OCI-LY7 (cell line): ENCODE results near the gene GABARAPL2. TPM values are rescaled to one million over a fixed set of nuclear protein-coding genes. Genes with fewer than 3 reads are reported as not detected.

Experiments
- BruUV-seq: library from RNA; stranded (reverse); fragments of 400-500 nt; replicated peaks from 2 replicates; lab custom pipeline; 2021; lab: Mats Ljungman, UMichigan
- CTCF ChIA-PET: fragments of 300-600 bp; sonication (Branson Sonifier 250); formaldehyde crosslinking; loops from one replicate; lab custom pipeline; 2022; ENCODE audit warnings: antibody characterized with exemption; ENCODE audit not compliant: unreplicated experiment; lab: Charles Lee
- POLR2A ChIA-PET: fragments of 300-600 bp; sonication (Branson Sonifier 250); formaldehyde crosslinking; loops from one replicate; lab custom pipeline; 2022; ENCODE audit warnings: antibody characterized with exemption; lab: Charles Lee
- DNase-seq: peaks from one replicate; pipeline ENCODE4 v3.0.0-alpha.2; 2015; ENCODE audit warnings: low spot score
- H2AFZ ChIP-seq: fragments of 200-600 bp; sonication (generic), shearing (Covaris generic); 2 replicates; pipeline ENCODE4 v1.6.1; 2014; ENCODE audit warnings: mild to moderate bottlenecking, antibody characterized with exemption, low read length, moderate library complexity
- H3K27ac ChIP-seq: fragments of 200-600 bp; sonication (generic); 2 replicates; pipeline ENCODE4 v1.5.1; 2014; ENCODE audit warnings: mixed run types, low read depth, mild to moderate bottlenecking, moderate library complexity, low read length, inconsistent platforms; ENCODE audit not compliant: poor library complexity, severe bottlenecking
- H3K36me3 ChIP-seq: fragments of 200-600 bp; sonication (generic); 2 replicates; pipeline ENCODE4 v1.6.1; 2014; ENCODE audit warnings: mild to moderate bottlenecking, antibody characterized with exemption, low read length, moderate library complexity, mixed read lengths; ENCODE audit not compliant: insufficient read depth
- H3K4me1 ChIP-seq: fragments of 200-600 bp; sonication (generic); 2 replicates; pipeline ENCODE4 v1.5.1; 2014; ENCODE audit warnings: mild to moderate bottlenecking, low read length; ENCODE audit not compliant: insufficient read depth, poor library complexity, severe bottlenecking
- H3K4me2 ChIP-seq: fragments of 200-600 bp; sonication (generic); 2 replicates; pipeline ENCODE4 v1.6.1; 2014; ENCODE audit warnings: mild to moderate bottlenecking, low read length
- H3K4me3 ChIP-seq: fragments of 200-600 bp; sonication (generic); 2 replicates; pipeline ENCODE4 v1.5.1; 2014; ENCODE audit warnings: mild to moderate bottlenecking, low read depth, low read length; ENCODE audit not compliant: poor library complexity, severe bottlenecking
- H3K79me2 ChIP-seq: fragments of 200-600 bp; sonication (generic); 2 replicates; pipeline ENCODE4 v1.6.1; 2016; ENCODE audit warnings: low read depth, mild to moderate bottlenecking, low read length, moderate library complexity, mixed read lengths; ENCODE audit not compliant: insufficient read depth
- H3K9me2 ChIP-seq: fragments of 200-600 bp; sonication (generic); 2 replicates; pipeline ENCODE4 v1.6.1; 2016; ENCODE audit warnings: mild to moderate bottlenecking, low read length, mixed read lengths; ENCODE audit not compliant: insufficient read depth
- H3K9me3 ChIP-seq: fragments of 200-600 bp; sonication (generic); 2 replicates; pipeline ENCODE4 v1.6.1; 2014; ENCODE audit warnings: mild to moderate bottlenecking, mixed run types, low read length, mixed read lengths
- H4K20me1 ChIP-seq: fragments of 200-600 bp; sonication (generic); 2 replicates; pipeline ENCODE4 v1.6.1; 2014; ENCODE audit warnings: mild to moderate bottlenecking, antibody characterized with exemption, low read length, moderate library complexity, mixed read lengths; ENCODE audit not compliant: insufficient read depth
- CTCF ChIP-seq: fragments of 200-600 bp; sonication (generic); conservative IDR thresholded peaks from 2 replicates; pipeline ENCODE4 v1.5.1; 2014; ENCODE audit warnings: mild to moderate bottlenecking, antibody characterized with exemption, low read length, moderate library complexity, mixed read lengths
- EZH2phosphoT487 ChIP-seq: fragments of 200-600 bp; sonication (generic); IDR thresholded peaks from 2 replicates; pipeline ENCODE4 v1.6.1; 2018; ENCODE audit warnings: low read depth, borderline replicate concordance, mild to moderate bottlenecking, mixed run types, antibody characterized with exemption, low read length, moderate library complexity, mixed read lengths
- intact Hi-C: fragments of 100-400 bp; cut with micrococcal nuclease; formaldehyde crosslinking; loops from one replicate; pipeline ENCODE4 v1.10.0; 2022; ENCODE audit not compliant: unreplicated experiment
- total RNA-seq, 2 experiments: library from RNA; depleted of rRNA in 1 of 2; stranded (reverse); fragments of >200 nt in 1 of 2; shearing (Covaris generic) in 1 of 2; gene quantifications; 2 replicates each; pipeline ENCODE4 v1.2.3, GENCODE V29; 2014 to 2022

Gene GABARAPL2
- total RNA-seq, 2 experiments from 2014 or later: 57.7 to 93.5 TPM

- Histone ChIP-seq H3K4me1 (peaks cover 9% of the 10 kb centered on the region), H4K20me1 (no peaks in the 10 kb centered on the region), H3K4me2 (no peak overlapping the region), H2AFZ (no peak overlapping the region), H3K27ac (no peak overlapping the region), H3K36me3 (peaks cover 74% of the 10 kb centered on the region), H3K4me3 (no peak overlapping the region), H3K9me2 (no peaks in the 10 kb centered on the region), H3K79me2 (peaks cover 9% of the 10 kb centered on the region; the same call in 1 of the 2 replicates), H3K9me3 (no peaks in the 10 kb centered on the region)
- BruUV-seq: no TSS peak
- intact Hi-C loops: no loop called here
- CTCF ChIA-PET: no interaction called here
- DNase-seq: no peak
- no peak for TF ChIP-seq CTCF
- no peak for TF ChIP-seq EZH2phosphoT487
- POLR2A ChIA-PET: interaction anchor here (0.6 to 1.0 kb wide), 2 partner anchors 12 to 53 kb away, joined by 3 read pairs; no protein-coding TSS in a partner anchor
These were observed 60.6 kb downstream of the GABARAPL2 start for GRCh38 chr16:75626806-75627205.

Other genes with a start within 250 kb of the GABARAPL2 start
- 30.0 and 55.1 TPM in 2 replicates for gene CFDP1, start 132.9 kb upstream of the GABARAPL2 start, total RNA-seq (2014; rRNA removed; shearing (Covaris generic))
- gene CFDP1, start 132.9 kb upstream of the GABARAPL2 start, total RNA-seq (2022): 55.4 and 57.6 TPM in 2 replicates
- 25.7 and 29.0 TPM in 2 replicates for gene TMEM170A, start 101.7 kb upstream of the GABARAPL2 start, total RNA-seq (2014; rRNA removed; shearing (Covaris generic))
- gene TMEM170A, start 101.7 kb upstream of the GABARAPL2 start, total RNA-seq (2022): 27.3 and 29.4 TPM in 2 replicates
- gene CHST6, start 70.9 kb upstream of the GABARAPL2 start, total RNA-seq (2014; rRNA removed; shearing (Covaris generic)): 0.06 TPM in 1 of 2 replicates, not detected in the other
- 0.13 TPM in 1 of 2 replicates, not detected in the other for gene CHST6, start 70.9 kb upstream of the GABARAPL2 start, total RNA-seq (2022)
- 0.19 and 0.54 TPM in 2 replicates for gene CHST5, start 30.3 kb upstream of the GABARAPL2 start, total RNA-seq (2014; rRNA removed; shearing (Covaris generic))
- 0.10 and 0.89 TPM in 2 replicates for gene CHST5, start 30.3 kb upstream of the GABARAPL2 start, total RNA-seq (2022)
- 5.6 and 6.9 TPM in 2 replicates for gene TMEM231, start 10.1 kb upstream of the GABARAPL2 start, total RNA-seq (2014; rRNA removed; shearing (Covaris generic))
- gene TMEM231, start 10.1 kb upstream of the GABARAPL2 start, total RNA-seq (2022): 6.6 and 10.0 TPM in 2 replicates
- gene ADAT1, start 56.9 kb downstream of the GABARAPL2 start, total RNA-seq (2014; rRNA removed; shearing (Covaris generic)): 46.8 and 53.4 TPM in 2 replicates
- gene ADAT1, start 56.9 kb downstream of the GABARAPL2 start, total RNA-seq (2022): 85.7 and 91.7 TPM in 2 replicates
- 126 and 143 TPM in 2 replicates for gene KARS1, start 81.3 kb downstream of the GABARAPL2 start, total RNA-seq (2014; rRNA removed; shearing (Covaris generic))
- 167 and 172 TPM in 2 replicates for gene KARS1, start 81.3 kb downstream of the GABARAPL2 start, total RNA-seq (2022)
- 41.6 and 42.3 TPM in 2 replicates for gene TERF2IP, start 81.4 kb downstream of the GABARAPL2 start, total RNA-seq (2014; rRNA removed; shearing (Covaris generic))
- gene TERF2IP, start 81.4 kb downstream of the GABARAPL2 start, total RNA-seq (2022): 64.3 and 69.3 TPM in 2 replicates
- gene CPHXL2, start 110.6 kb downstream of the GABARAPL2 start, total RNA-seq (2014; rRNA removed; shearing (Covaris generic)): not detected in 2 replicates
- not detected in 2 replicates for gene CPHXL2, start 110.6 kb downstream of the GABARAPL2 start, total RNA-seq (2022)
- not detected in 2 replicates for gene DUXB, start 135.1 kb downstream of the GABARAPL2 start, total RNA-seq (2014; rRNA removed; shearing (Covaris generic))
- gene DUXB, start 135.1 kb downstream of the GABARAPL2 start, total RNA-seq (2022): not detected in 2 replicates
- not detected in 2 replicates for gene CPHXL, start 160.1 kb downstream of the GABARAPL2 start, total RNA-seq (2014; rRNA removed; shearing (Covaris generic))
- not detected in 2 replicates for gene CPHXL, start 160.1 kb downstream of the GABARAPL2 start, total RNA-seq (2022)